OCI-LY1 (cell line): ENCODE measurements around the gene ADAMTS17.

Experiments used
- H2AFZ ChIP-seq: fragments of 200-600 bp; sonication (generic), shearing (Covaris generic); 2 replicates; pipeline ENCODE4 v1.6.0; 2014; ENCODE audit warnings: antibody characterized with exemption, mild to moderate bottlenecking, low read length
- H3F3A ChIP-seq: fragments of 200-600 bp; sonication (generic), shearing (Covaris generic); 2 replicates; pipeline ENCODE4 v1.6.0; 2014; ENCODE audit warnings: mild to moderate bottlenecking, antibody characterized with exemption, low read length, moderate library complexity; ENCODE audit not compliant: insufficient read depth
- H3K27ac ChIP-seq: fragments of 200-600 bp; sonication (generic); 2 replicates; pipeline ENCODE4 v1.5.1; 2014; ENCODE audit warnings: low read length, mixed run types, mild to moderate bottlenecking, low read depth; ENCODE audit not compliant: poor library complexity, severe bottlenecking
- H3K27me3 ChIP-seq: fragments of 200-600 bp; sonication (generic); 2 replicates; pipeline ENCODE4 v1.6.0; 2014; ENCODE audit warnings: antibody characterized with exemption, mild to moderate bottlenecking, low read length, moderate library complexity; ENCODE audit not compliant: insufficient read depth
- H3K36me3 ChIP-seq: fragments of 200-600 bp; sonication (generic); 2 replicates; pipeline ENCODE4 v1.6.1; 2014; ENCODE audit warnings: mild to moderate bottlenecking, antibody characterized with exemption, low read length, moderate library complexity, mixed read lengths; ENCODE audit not compliant: insufficient read depth
- H3K4me1 ChIP-seq: fragments of 200-600 bp; sonication (generic); 2 replicates; pipeline ENCODE4 v1.5.1; 2014; ENCODE audit warnings: mild to moderate bottlenecking, low read length, moderate library complexity; ENCODE audit not compliant: insufficient read depth, severe bottlenecking
- H3K4me2 ChIP-seq: fragments of 200-600 bp; sonication (generic), shearing (Covaris generic); 2 replicates; pipeline ENCODE4 v1.6.1; 2014; ENCODE audit warnings: low read length
- H3K4me3 ChIP-seq: fragments of 200-600 bp; sonication (generic); 2 replicates; pipeline ENCODE4 v1.5.1; 2014; ENCODE audit warnings: low read length, low read depth, mild to moderate bottlenecking, mixed read lengths; ENCODE audit not compliant: poor library complexity, severe bottlenecking
- H3K79me2 ChIP-seq: fragments of 200-600 bp; shearing (Covaris generic); 2 replicates; pipeline ENCODE4 v1.6.1; 2016; ENCODE audit warnings: mixed run types, low read length, mixed read lengths; ENCODE audit not compliant: insufficient read depth
- H3K9ac ChIP-seq: fragments of 200-600 bp; sonication (generic), shearing (Covaris generic); 2 replicates; pipeline ENCODE4 v1.6.1; 2014; ENCODE audit warnings: mild to moderate bottlenecking, low read length, mixed read lengths
- H3K9me2 ChIP-seq: fragments of 200-600 bp; sonication (generic), shearing (Covaris generic); 2 replicates; pipeline ENCODE4 v1.6.1; 2014; ENCODE audit warnings: low read depth, mild to moderate bottlenecking, low read length, mixed read lengths
- H3K9me3 ChIP-seq: fragments of 200-600 bp; shearing (Covaris generic); 2 replicates; pipeline ENCODE4 v1.6.1; 2014; ENCODE audit warnings: low read length, mixed read lengths
- H4K20me1 ChIP-seq: fragments of 200-600 bp; sonication (generic), shearing (Covaris generic); 2 replicates; pipeline ENCODE4 v1.6.0; 2016; ENCODE audit warnings: mild to moderate bottlenecking, low read length; ENCODE audit not compliant: insufficient read depth
- CTCF ChIP-seq: fragments of 200-600 bp; sonication (generic), shearing (Covaris generic); IDR thresholded peaks from 2 replicates; pipeline ENCODE4 v1.5.1; 2017; ENCODE audit warnings: mild to moderate bottlenecking, antibody characterized with exemption, low read length, moderate library complexity, mixed read lengths
- EZH2 ChIP-seq: fragments of 200-600 bp; sonication (generic), shearing (Covaris generic); IDR thresholded peaks from 2 replicates; pipeline ENCODE4 v1.8.0; 2017; ENCODE audit warnings: borderline replicate concordance, mixed run types, mild to moderate bottlenecking, antibody characterized with exemption, low read length, moderate library complexity, mixed read lengths

ADAMTS17 gene

GRCh38 chr15:99976811-99977271 is 364.9 kb downstream of the ADAMTS17 start:
- Histone ChIP-seq H3K27ac (no peak overlapping the region), H3K36me3 (no peaks in the 10 kb centered on the region), H3F3A (no peaks in the 10 kb centered on the region), H3K4me2 (no peak overlapping the region), H3K9me3 (no peaks in the 10 kb centered on the region), H3K79me2 (no peaks in the 10 kb centered on the region), H3K4me3 (no peak overlapping the region), H3K9me2 (no peaks in the 10 kb centered on the region), H3K4me1 (no peaks in the 10 kb centered on the region), H2AFZ (no peak overlapping the region), H3K9ac (no peak overlapping the region), H3K27me3 (no peaks in the 10 kb centered on the region), H4K20me1 (no peaks in the 10 kb centered on the region)
- TF ChIP-seq EZH2 = no peak
- no peak for TF ChIP-seq CTCF

GRCh38 chr15:99976000-99976399 is 365.8 kb downstream of the ADAMTS17 start:
- Histone ChIP-seq H3K9me3 (no peaks in the 10 kb centered on the region), H3K9ac (no peak overlapping the region), H2AFZ (no peak overlapping the region), H3K27ac (no peak overlapping the region), H3K27me3 (no peaks in the 10 kb centered on the region), H3F3A (no peaks in the 10 kb centered on the region), H3K36me3 (no peaks in the 10 kb centered on the region), H3K79me2 (no peaks in the 10 kb centered on the region), H3K4me1 (no peaks in the 10 kb centered on the region), H3K9me2 (no peaks in the 10 kb centered on the region), H4K20me1 (no peaks in the 10 kb centered on the region), H3K4me2 (no peak overlapping the region), H3K4me3 (no peak overlapping the region)
- TF ChIP-seq EZH2 (no peak), CTCF (no peak)

GRCh38 chr15:99974246-99974645 is 367.5 kb downstream of the ADAMTS17 start:
- Histone ChIP-seq H3K27me3 (no peaks in the 10 kb centered on the region), H2AFZ (no peak overlapping the region), H3K27ac (no peak overlapping the region), H3K4me2 (no peak overlapping the region), H3K9me2 (no peaks in the 10 kb centered on the region), H3K9ac (no peak overlapping the region), H3K79me2 (no peaks in the 10 kb centered on the region), H3K4me1 (no peaks in the 10 kb centered on the region), H3K4me3 (no peak overlapping the region), H3F3A (no peaks in the 10 kb centered on the region), H4K20me1 (no peaks in the 10 kb centered on the region), H3K9me3 (no peaks in the 10 kb centered on the region), H3K36me3 (no peaks in the 10 kb centered on the region)
- TF ChIP-seq CTCF = no peak
- no peak for TF ChIP-seq EZH2
